ENCODE data around the gene FKBP1A.

- TF ChIP-seq POLR2A (IDR thresholded peaks at IDR 0.05; ENCODE audit: low read length) (no peak), GATA1 (IDR thresholded peaks at IDR 0.05; ENCODE audit: low read depth, low read length) (no peak)
Measured at GRCh38 chr20:1382670-1383069, 10.2 kb downstream of the FKBP1A start.
